Measurements from ENCODE around the gene TMUB1.

The TMUB1 gene

DNA sequence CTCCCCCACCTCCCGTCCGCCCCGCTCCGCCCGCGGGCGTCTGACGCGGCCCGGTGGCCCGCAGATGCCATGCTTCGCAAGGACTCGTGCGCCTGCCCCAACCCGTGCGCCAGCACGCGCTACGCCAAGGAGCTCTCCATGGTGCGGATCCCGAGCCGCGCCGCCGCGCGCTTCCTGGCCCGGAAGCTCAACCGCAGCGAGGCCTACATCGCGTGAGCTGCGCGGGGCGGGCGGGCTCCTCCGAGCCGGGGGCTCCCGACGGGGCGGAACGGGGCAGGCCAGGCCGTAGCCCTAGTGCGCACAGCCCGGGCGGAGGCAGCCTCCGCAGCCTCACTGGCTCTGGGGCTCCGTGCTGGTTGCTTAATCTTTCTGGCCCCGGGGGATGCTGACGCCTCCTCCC, 32.2 kb downstream of the TMUB1 start:
- DNase-seq (ENCODE audit: low read depth): no peak
- H3K4me3 ChIP-seq (ENCODE audit: low read depth, low read length): no peak overlapping the region
- TF ChIP-seq, protein P1, sequence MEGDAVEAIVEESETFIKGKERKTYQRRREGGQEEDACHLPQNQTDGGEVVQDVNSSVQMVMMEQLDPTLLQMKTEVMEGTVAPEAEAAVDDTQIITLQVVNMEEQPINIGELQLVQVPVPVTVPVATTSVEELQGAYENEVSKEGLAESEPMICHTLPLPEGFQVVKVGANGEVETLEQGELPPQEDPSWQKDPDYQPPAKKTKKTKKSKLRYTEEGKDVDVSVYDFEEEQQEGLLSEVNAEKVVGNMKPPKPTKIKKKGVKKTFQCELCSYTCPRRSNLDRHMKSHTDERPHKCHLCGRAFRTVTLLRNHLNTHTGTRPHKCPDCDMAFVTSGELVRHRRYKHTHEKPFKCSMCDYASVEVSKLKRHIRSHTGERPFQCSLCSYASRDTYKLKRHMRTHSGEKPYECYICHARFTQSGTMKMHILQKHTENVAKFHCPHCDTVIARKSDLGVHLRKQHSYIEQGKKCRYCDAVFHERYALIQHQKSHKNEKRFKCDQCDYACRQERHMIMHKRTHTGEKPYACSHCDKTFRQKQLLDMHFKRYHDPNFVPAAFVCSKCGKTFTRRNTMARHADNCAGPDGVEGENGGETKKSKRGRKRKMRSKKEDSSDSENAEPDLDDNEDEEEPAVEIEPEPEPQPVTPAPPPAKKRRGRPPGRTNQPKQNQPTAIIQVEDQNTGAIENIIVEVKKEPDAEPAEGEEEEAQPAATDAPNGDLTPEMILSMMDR (IDR thresholded peaks at IDR 0.05; ENCODE audit: control insufficient read depth, extremely low read depth, insufficient read depth): no peak

DNA sequence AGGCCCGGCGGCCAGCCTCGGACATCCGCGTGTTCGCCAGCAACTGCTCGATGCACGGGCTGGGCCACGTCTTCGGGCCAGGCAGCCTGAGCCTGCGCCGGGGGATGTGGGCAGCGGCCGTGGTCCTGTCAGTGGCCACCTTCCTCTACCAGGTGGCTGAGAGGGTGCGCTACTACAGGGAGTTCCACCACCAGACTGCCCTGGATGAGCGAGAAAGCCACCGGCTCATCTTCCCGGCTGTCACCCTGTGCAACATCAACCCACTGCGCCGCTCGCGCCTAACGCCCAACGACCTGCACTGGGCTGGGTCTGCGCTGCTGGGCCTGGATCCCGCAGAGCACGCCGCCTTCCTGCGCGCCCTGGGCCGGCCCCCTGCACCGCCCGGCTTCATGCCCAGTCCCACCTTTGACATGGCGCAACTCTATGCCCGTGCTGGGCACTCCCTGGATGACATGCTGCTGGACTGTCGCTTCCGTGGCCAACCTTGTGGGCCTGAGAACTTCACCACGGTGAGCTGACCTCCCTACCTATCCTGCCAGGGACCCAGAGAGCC, 34.3 kb downstream of the TMUB1 start:
- no peak overlapping the region for H3K4me3 ChIP-seq (ENCODE audit: low read depth, low read length)
- TF ChIP-seq, protein P1 (IDR thresholded peaks at IDR 0.05; ENCODE audit: control insufficient read depth, extremely low read depth, insufficient read depth): no peak
- no peak for DNase-seq (ENCODE audit: low read depth)

DNA sequence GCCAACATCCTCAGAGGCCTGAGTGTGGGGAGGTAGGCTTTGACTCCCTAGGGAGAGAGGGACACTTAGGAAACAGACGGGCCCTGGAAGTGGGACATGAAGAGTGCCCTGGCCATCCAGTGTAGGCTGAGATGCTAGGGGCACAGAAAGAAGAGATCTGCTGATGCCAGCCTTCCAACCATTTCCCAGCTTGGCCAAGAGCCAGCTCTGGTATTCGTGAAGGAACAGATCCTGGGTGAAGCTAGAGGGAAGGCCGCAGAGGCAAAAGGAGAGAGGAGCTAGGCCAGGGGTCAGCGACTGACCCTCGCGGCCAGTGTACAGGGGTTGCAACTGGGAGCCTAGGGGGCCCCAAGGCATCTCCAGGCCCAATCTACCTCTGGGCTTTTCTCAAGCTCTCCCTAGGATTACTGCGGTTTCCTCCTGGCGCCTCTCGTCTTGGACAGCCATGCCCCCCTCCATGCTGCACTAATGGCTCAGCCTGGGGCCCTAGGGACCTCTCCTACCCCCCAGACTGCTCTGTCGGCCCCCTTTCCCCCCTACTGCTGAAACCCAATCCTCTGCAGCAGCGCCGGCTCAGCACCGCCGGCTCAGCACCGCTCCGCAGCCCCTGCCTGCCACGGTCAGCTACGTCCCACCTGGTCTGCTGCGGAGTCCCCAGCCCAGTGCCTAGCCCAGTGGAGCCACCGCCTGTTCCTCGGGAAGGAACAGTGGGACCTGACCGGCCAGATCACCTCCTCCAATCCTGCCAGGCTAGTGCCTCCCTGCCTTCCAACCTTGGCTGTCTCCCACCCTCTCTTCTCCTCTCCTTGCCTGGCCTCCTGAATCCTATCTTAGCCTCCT, 35.1 kb downstream of the TMUB1 start, which contains the start of gene ASIC3:
ASIC3 (plus strand) TSS at position 556 of the 840 bp plus-strand sequence. CDS start 355 bp downstream, outside the sequence.
- TF ChIP-seq, protein P1 (IDR thresholded peaks at IDR 0.05; ENCODE audit: control insufficient read depth, extremely low read depth, insufficient read depth): no peak
- no peak for DNase-seq (ENCODE audit: low read depth)

DNA sequence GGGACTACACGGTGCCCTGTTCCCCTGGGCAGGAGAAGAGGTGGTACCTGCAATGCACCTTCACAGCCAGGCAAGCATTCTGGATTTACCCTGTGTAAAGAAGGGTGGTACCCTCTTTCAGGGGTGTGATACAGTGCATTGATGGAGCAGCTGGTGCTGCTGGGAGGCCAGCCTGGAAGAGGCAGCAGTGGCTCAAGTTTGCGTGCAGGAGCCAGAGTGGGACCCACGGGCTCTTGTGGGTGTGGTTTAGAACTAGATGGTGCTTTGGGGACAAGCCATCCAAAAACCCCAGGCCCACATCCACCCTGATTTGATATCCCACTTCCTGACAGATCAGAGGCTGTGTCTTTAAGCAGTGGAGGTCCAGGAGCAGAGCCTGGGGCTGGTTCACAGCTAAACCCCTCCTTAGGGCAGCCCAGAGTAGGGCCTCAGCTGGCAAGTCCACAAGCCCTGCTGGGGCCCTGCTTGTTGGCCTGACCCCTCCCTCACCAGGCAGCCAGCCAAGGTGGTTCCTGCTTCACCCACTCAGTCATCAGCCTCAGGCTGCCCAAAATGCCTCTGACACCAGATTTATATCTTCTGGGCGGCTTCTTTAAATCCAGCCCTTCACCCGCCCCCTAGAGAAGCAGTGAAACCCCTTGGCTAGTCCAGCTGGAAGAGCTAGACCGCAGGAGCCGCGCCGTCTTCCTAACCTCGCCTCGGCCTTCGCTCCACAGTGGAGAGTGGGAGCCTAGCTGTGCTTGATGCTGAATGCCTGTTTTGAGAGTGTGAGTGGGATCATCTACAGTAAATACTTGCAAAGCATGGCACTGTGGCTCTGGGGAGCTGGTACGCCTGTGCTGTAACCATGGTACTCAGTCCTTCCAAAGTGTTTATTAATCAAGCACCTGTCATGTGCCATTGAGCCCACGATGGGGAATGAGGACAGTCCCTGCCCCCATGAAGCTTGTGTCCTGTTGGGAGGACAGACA, 36.4 kb downstream of the TMUB1 start:
- no peak overlapping the region for H3K4me3 ChIP-seq (ENCODE audit: low read depth, low read length)
- TF ChIP-seq, protein P1 (IDR thresholded peaks at IDR 0.05; ENCODE audit: control insufficient read depth, extremely low read depth, insufficient read depth): no peak
- DNase-seq (ENCODE audit: low read depth): no peak

More for the DNA sequence above, 35.1 kb downstream of the TMUB1 start, which contains the start of gene ASIC3:
- H3K4me3 ChIP-seq (ENCODE audit: low read depth, low read length): no peak within 1 kb of the TSS

DNA sequence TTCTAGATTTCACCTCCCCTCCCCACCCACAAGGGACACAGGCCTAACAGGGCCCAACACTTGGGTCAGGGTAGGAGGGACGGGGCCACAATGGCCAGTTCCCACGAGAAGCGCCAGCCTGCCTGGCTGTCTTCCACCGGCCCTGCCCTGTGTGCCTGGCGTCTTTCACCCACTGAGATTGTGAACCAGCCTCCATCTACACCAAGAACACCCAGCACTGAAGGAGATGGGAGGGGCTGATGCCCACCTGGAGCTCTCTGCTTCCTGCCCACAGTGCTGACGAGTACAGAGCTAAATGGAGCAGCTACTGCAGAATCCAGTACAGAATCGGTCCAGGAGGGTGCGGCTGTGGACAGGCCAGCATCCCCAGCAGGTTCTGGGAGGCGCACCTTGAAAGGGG, 37.3 kb downstream of the TMUB1 start:
- TF ChIP-seq, protein P1 (IDR thresholded peaks at IDR 0.05; ENCODE audit: control insufficient read depth, extremely low read depth, insufficient read depth): no peak
- DNase-seq (ENCODE audit: low read depth): no peak
- H3K4me3 ChIP-seq (ENCODE audit: low read depth, low read length): no peak overlapping the region

DNA sequence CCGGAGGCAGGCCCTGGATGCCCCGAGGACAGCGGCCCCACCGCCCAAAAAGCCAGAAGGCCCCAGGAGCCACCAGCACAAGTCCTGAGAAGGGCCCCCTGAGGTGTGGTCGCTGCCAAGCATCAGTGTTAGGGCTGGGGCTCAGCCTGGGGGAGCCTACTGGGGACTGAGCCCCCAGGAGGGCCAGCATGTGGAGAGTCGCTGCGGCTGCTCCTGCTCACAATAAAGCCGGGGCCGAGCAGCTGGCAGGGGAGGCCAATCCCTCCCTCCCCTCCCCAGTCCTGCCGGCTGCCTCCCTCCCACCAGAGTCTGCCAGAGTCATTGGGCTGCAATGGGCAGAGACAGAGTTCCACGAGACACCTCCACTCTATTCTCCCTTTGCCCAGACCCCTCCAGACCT, 38.0 kb downstream of the TMUB1 start:
- no peak for DNase-seq (ENCODE audit: low read depth)
- H3K4me3 ChIP-seq (ENCODE audit: low read depth, low read length): no peak overlapping the region
- TF ChIP-seq, protein P1 (IDR thresholded peaks at IDR 0.05; ENCODE audit: control insufficient read depth, extremely low read depth, insufficient read depth): no peak
